Panc1 (cell line): ENCODE results near the gene ASPRV1.

Experiments used
- POLR2AphosphoS5 ChIP-seq: IDR thresholded peaks from 2 replicates; pipeline ENCODE4 v1.6.1; 2012; ENCODE audit warnings: mild to moderate bottlenecking, low read depth, low read length, moderate library complexity
- SIN3A ChIP-seq: IDR thresholded peaks from 2 replicates; pipeline ENCODE4 v1.6.1; 2012; ENCODE audit warnings: low read depth, mild to moderate bottlenecking, low read length, moderate library complexity, borderline replicate concordance; ENCODE audit not compliant: insufficient read depth
- TCF7L2 ChIP-seq: IDR thresholded peaks from 2 replicates; pipeline ENCODE4 v1.6.1; 2011; ENCODE audit warnings: mild to moderate bottlenecking, low read depth, low read length, inconsistent platforms
- TF ChIP-seq, protein P1 (sequence below): fragments of 450-650 bp; IDR thresholded peaks from 2 replicates; pipeline ENCODE4 v1.5.1; 2017; ENCODE audit warnings: mild to moderate bottlenecking

DNA sequence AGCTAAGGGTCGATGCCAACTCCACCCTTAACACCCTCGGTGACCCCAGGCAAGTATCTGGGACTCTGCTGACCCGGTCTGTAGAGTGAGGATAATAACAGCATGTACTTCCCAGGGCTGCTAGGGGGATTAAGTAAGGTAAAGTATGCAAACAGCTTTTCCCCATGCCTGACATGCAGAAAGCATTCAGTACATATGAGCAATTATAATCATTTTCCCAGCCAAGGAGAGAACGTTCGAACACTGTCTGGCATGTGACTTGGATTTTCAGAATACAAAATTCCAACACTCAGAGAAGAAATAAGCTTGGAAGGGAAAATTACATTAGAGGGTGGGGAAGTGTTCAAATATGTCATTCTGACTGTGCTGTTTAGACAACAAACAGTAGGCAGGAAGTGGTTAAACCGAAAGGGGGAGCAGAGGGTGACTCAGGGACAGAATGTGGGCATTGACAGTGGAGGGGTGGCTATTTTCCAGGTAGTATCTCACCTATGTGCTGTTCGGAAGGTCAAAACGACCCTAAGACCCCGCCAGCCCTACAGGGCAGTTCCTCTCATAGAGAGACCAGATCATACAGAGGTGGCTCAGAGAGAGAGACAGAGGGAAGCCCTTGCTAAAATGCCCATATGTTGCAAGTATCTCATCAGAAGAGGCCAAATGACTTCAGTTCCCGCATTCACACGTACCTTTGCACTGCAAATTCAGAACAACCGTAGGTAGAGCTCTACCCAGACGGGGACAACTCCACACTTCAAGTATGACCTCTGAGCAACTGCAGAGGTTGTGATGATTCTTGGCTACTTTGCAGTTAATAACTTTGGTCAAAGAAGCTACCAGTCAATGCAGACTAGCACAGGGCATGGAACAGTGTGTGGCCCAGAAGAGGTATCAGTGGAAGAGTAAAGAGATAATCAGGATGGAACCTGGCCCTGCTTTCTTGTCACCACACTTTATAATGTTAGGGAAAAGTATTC is 14.8 kb downstream of the ASPRV1 start:
- TF ChIP-seq, protein P1, sequence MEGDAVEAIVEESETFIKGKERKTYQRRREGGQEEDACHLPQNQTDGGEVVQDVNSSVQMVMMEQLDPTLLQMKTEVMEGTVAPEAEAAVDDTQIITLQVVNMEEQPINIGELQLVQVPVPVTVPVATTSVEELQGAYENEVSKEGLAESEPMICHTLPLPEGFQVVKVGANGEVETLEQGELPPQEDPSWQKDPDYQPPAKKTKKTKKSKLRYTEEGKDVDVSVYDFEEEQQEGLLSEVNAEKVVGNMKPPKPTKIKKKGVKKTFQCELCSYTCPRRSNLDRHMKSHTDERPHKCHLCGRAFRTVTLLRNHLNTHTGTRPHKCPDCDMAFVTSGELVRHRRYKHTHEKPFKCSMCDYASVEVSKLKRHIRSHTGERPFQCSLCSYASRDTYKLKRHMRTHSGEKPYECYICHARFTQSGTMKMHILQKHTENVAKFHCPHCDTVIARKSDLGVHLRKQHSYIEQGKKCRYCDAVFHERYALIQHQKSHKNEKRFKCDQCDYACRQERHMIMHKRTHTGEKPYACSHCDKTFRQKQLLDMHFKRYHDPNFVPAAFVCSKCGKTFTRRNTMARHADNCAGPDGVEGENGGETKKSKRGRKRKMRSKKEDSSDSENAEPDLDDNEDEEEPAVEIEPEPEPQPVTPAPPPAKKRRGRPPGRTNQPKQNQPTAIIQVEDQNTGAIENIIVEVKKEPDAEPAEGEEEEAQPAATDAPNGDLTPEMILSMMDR, result no peak
- no peak for TF ChIP-seq POLR2AphosphoS5
- no peak for TF ChIP-seq TCF7L2
- no peak for TF ChIP-seq SIN3A
